Testis (tissue), 3 donors: ENCODE results near the gene FRYL. TPM values are rescaled to one million over a fixed set of nuclear protein-coding genes. Genes with fewer than 3 reads are reported as not detected.

Source experiments
- DNase-seq: peaks from one replicate; pipeline ENCODE4 v3.0.0-alpha.2; 2019
- H3K27ac ChIP-seq, 2 donors: fragments of 200-600 bp; sonication (generic); one replicate each; pipeline ENCODE4 v1.5.1; 2019
- H3K27me3 ChIP-seq: fragments of 200-600 bp; sonication (generic); one replicate; pipeline ENCODE4 v1.5.1; 2019
- H3K36me3 ChIP-seq: fragments of 200-600 bp; sonication (generic); one replicate; pipeline ENCODE4 v1.5.1; 2017; ENCODE audit warnings: low read depth; ENCODE audit errors: missing control alignments
- H3K4me1 ChIP-seq: fragments of 200-600 bp; sonication (generic); one replicate; pipeline ENCODE4 v1.5.1; 2019
- H3K4me3 ChIP-seq, 2 donors: fragments of 200-600 bp; sonication (generic); one replicate each; pipeline ENCODE4 v1.5.1; 2017 to 2019
- H3K9me3 ChIP-seq: fragments of 200-600 bp; sonication (generic); one replicate; pipeline ENCODE4 v1.5.1; 2017
- CTCF ChIP-seq, 3 experiments: fragments of 450-650 bp in 2 of 3; fragments of 200-600 bp in 1 of 3; sonication (generic) in 1 of 3; IDR thresholded peaks; one replicate each; pipeline ENCODE4 v1.5.1; 2016 to 2019; ENCODE audit warnings: antibody characterized with exemption in 3 of 3, mild to moderate bottlenecking in 2 of 3, moderate library complexity in 1 of 3
- POLR2A ChIP-seq: fragments of 450-650 bp; IDR thresholded peaks from one replicate; pipeline ENCODE4 v1.6.1; 2017; ENCODE audit warnings: antibody characterized with exemption, mild to moderate bottlenecking, moderate library complexity
- WGBS, 2 donors: methylation state at CpG; one replicate each; pipeline ENCODE4 v1.1.5; 2018; 5-methylcytosine and 5-hydroxymethylcytosine counted together
- intact Hi-C: fragments of 100-400 bp; cut with DNase I; formaldehyde crosslinking; loops from one replicate; pipeline ENCODE4 v1.15.1; 2023; ENCODE audit warnings: low total_unique reads
- polyA plus RNA-seq: library from polyadenylated mRNA; stranded (reverse); fragments of 350-450 nt; fragmentation: Illumina TruSeq; extraction: RNeasy Lipid Tissue Mini Kit (QIAGEN cat#74804); gene quantifications from one replicate; pipeline ENCODE4 v1.2.3, GENCODE V29; 2014; ENCODE audit warnings: low read depth, low replicate concordance; ENCODE audit not compliant: insufficient read depth
- total RNA-seq, 2 donors: library from RNA; depleted of rRNA; stranded (reverse); fragments of >200 nt; gene quantifications; one replicate each; pipeline ENCODE4 v1.2.3, GENCODE V29; 2016

Gene FRYL
- total and polyA plus RNA-seq, 3 donors from 2014 or later, result 22.5 to 70.6 (median 55.0) TPM

GRCh38 chr4:48796191-48796926, 16.3 kb upstream of the FRYL start:
- no peaks in the 10 kb centered on the region for H3K4me1 ChIP-seq
- 81 to 87% methylated on average over 2 of the region's 2 CpGs for WGBS, 2 donors
- H3K9me3 ChIP-seq, result no peaks in the 10 kb centered on the region
- H3K4me3 ChIP-seq, result no peak overlapping the region
- H3K27ac ChIP-seq, result no peak overlapping the region
- H3K27me3 ChIP-seq, result no peaks in the 10 kb centered on the region
- no peaks in the 10 kb centered on the region for H3K36me3 ChIP-seq
- DNase-seq, result no peak
- intact Hi-C loops, result no loop called here
- TF ChIP-seq CTCF (IDR thresholded peaks at IDR 0.05) (no peak), POLR2A (no peak)

- Histone ChIP-seq H3K27me3 (no peaks in the 10 kb centered on the region), H3K4me1 (no peaks in the 10 kb centered on the region), H3K36me3 (no peaks in the 10 kb centered on the region), H3K9me3 (no peaks in the 10 kb centered on the region), H3K4me3 (no peak overlapping the region), H3K27ac (no peak overlapping the region)
- TF ChIP-seq POLR2A (no peak), CTCF (IDR thresholded peaks at IDR 0.05) (no peak)
- intact Hi-C loops, result no loop called here
- 93 to 98% methylated on average over 3 of the region's 3 CpGs for WGBS, 2 donors
- no peak for DNase-seq
Observed at GRCh38 chr4:48795108-48795507, 15.0 kb upstream of the FRYL start.

- TF ChIP-seq CTCF (IDR thresholded peaks at IDR 0.05) (no peak), POLR2A (no peak)
- intact Hi-C loops, result no loop called here
- Histone ChIP-seq H3K4me3 (no peak overlapping the region), H3K27ac (no peak overlapping the region), H3K9me3 (no peaks in the 10 kb centered on the region), H3K4me1 (no peaks in the 10 kb centered on the region), H3K36me3 (no peaks in the 10 kb centered on the region), H3K27me3 (no peaks in the 10 kb centered on the region)
- 80% methylated on average over 5 of the region's 5 CpGs for WGBS, 2 donors
- DNase-seq, result no peak
Observed at GRCh38 chr4:48792348-48793006, 12.4 kb upstream of the FRYL start.

- TF ChIP-seq POLR2A, result no peak
- no peak for TF ChIP-seq CTCF (IDR thresholded peaks at IDR 0.05)
- no peak for DNase-seq
- no peaks in the 10 kb centered on the region for H3K4me1 ChIP-seq
- no peak overlapping the region for H3K27ac ChIP-seq
- H3K4me3 ChIP-seq, result no peak overlapping the region
- intact Hi-C loops, result no loop called here
- H3K36me3 ChIP-seq, result no peaks in the 10 kb centered on the region
- H3K9me3 ChIP-seq, result no peaks in the 10 kb centered on the region
- H3K27me3 ChIP-seq, result no peaks in the 10 kb centered on the region
Observed at GRCh38 chr4:48791313-48791712, 11.2 kb upstream of the FRYL start.

- DNase-seq, result no peak
- H3K4me3 ChIP-seq, result no peak overlapping the region
Observed at GRCh38 chr4:48790561-48790960, 10.5 kb upstream of the FRYL start.

More at GRCh38 chr4:48790561-48790960, 10.5 kb upstream of the FRYL start:
- TF ChIP-seq POLR2A (no peak), CTCF (IDR thresholded peaks at IDR 0.05) (no peak)
- no peaks in the 10 kb centered on the region for H3K27me3 ChIP-seq
- no peaks in the 10 kb centered on the region for H3K9me3 ChIP-seq
- no peaks in the 10 kb centered on the region for H3K36me3 ChIP-seq
- no peaks in the 10 kb centered on the region for H3K4me1 ChIP-seq
- no peak overlapping the region for H3K27ac ChIP-seq
- intact Hi-C loops, result no loop called here
